Measurements from ENCODE around the gene GPR160.

GPR160 gene

DNA sequence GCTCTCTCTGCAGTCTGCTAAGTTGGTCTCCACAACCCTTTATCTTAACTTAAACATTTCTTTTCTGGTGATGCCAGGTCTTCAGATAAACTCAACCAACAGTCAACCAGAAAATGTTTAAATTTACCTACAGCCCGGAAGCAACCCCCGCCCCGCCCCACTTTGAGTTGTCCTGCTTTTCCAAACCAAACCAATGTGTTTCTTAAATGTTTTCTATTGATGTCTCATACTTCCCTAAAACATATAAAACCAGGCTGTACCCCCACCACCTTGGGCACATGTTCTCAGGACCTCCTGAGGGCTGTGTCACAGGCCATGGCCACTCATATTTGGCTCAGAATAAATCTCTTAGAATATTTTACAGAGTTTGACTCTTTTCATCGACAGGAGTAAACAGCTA, 13.2 kb upstream of the GPR160 start:
- no peak for DNase-seq (ENCODE audit: low read depth)
- H3K4me3 ChIP-seq (ENCODE audit: low read depth, low read length) = no peak overlapping the region

DNA sequence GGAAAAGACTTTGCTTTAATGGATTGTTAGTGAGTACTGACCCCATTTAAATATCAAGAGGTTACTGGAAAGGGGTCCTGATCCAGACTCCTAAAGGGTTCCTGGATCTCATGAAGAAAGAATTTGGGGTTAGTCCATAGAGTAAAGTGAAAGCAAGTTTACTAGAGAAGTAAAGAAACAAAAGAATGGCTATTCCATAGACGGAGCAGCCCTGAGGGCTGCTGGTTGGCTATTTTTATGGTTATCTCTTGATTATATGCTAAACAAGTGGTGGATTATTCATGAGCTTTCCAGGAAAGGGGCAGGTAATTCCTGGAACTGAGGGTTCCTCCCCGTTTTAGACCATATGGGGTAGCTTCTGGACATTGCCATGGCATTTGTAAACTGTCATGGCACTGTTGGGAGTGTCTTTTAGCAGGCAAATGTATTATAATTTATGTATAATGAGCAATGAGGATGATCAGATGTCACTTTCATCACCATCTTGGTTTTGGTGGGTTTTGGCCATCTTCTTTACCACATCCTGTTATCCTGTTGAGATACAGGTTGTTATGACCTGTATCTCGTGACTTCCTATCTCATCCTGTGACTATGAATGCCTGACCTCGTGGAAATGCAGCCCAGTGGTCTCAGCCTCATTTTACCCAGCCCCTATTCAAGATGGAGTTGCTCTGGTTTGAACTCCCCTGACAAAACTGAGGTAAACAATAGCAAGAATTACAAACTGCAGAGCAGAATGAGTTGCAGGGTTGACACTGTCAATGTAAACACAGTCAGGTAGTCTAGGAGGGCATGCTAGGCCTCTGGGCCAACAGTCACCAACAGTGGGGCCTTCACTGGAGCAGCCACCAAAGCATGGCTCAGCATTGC, 10.3 kb upstream of the GPR160 start:
- DNase-seq (ENCODE audit: low read depth) = no peak
- no peak overlapping the region for H3K4me3 ChIP-seq (ENCODE audit: low read depth, low read length)

DNA sequence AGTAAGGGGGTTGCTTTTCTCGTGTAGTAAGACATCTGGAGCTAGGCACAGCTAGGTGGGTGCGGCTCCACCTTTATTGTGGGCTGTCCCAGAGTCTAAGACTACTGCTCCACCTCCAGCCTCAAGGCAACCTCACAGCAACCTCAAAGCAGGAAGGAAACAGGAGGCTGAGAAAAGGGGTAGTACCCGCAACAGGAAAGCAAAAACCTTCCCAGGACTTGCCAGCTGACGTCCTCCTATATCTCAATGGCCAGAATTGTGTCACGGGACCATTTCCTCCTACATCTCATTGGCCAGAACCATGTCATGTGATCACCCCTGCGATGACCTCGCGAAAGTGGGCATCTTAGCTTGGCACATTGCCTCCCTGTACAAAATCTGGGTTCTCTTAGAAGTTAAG, 4.3 kb upstream of the GPR160 start:
- no peak overlapping the region for H3K4me3 ChIP-seq (ENCODE audit: low read depth, low read length)
- no peak for DNase-seq (ENCODE audit: low read depth)

DNA sequence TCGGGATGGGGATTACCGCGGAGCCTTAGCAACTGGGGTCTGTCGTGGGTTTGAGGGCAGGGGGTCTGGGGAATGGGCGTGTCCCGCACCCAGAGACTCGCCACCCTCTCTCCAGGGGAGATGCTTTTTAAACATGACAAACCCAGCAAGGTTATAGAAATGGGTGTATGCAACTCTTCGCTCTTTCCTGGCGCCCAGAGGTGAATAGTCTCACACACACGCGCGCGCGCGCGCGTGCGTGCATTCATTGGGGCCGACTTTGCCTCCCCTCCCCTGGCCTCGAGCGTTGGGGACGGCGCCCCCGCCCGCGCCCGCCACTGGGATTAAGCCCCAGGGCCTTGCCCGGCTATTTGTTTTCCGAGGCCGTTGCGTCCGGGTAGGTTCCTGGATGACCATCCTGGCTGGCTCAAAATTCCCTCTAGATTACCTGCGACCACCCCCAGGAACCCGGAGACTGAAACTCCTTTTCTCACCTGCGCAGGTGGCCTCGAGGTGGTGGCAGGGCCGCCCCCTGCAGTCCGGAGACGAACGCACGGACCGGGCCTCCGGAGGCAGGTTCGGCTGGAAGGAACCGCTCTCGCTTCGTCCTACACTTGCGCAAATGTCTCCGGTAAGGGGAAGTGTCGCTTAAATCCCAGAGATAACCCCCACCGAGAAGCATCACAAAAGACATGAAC, 777 bp downstream of the GPR160 start:
- H3K4me3 ChIP-seq (ENCODE audit: low read depth, low read length) = peak overlapping the region; percentile 46
- no peak for DNase-seq (ENCODE audit: low read depth)

DNA sequence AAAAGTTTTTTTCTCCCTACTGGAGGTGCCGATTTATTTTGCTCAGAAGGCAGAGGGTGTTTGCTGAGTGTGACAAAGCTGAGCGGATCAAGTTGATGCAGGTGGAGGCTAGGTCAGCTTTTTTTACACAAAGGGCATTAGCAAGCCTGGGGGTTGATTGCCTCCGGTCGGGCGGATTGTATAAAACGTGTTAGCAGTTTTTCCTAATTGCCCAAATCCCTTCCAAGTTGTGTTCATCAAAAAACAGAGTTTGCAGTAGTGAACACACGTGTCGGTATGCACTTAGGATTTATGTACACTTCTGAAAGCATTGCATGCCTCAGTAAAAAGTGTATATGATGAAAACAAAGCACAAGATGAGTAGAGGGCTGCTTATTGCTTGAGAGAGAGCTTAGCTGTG, 2.6 kb downstream of the GPR160 start:
- no peak for DNase-seq (ENCODE audit: low read depth)
- no peak overlapping the region for H3K4me3 ChIP-seq (ENCODE audit: low read depth, low read length)

DNA sequence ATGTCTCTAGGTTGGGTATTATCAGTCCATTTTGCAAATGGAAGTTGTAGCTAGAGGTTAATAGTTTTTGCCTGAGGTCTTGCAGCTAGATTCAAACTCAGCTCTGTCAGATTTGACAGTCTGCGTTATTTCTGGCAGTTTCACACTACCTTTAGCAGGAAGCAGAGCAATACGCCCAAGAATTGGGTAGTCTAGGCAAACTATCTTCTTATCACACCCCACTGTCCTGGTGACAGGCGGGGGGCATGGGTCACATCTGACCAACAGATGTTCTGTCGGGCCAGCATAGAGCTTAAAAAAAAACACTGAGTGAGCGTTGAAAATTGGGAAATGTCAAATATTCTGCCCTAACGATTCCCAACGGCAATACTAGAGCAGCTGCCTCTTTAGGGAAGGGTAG, 5.7 kb downstream of the GPR160 start:
- no peak overlapping the region for H3K4me3 ChIP-seq (ENCODE audit: low read depth, low read length)
- no peak for DNase-seq (ENCODE audit: low read depth)

DNA sequence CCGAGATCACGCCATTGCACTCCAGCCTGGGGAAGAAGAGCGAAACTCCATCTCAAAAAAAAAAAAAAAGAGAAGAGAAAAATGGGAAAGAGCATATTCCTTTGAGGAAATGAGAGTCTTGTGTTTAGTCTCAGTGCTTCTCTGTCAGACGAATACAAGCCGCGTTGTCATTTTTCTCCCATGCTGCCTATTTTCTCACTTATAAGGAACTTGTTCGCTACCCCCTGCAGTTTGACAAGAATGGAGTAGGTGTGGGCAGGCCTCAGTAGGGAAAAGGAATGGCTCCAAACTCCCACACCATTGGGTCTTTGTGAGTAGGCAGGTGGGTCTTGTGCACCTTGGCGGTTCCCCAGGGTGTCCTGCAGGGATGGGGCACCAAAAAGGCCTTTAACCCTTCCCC, 6.5 kb downstream of the GPR160 start:
- H3K4me3 ChIP-seq (ENCODE audit: low read depth, low read length) = no peak overlapping the region
- DNase-seq (ENCODE audit: low read depth) = no peak

DNA sequence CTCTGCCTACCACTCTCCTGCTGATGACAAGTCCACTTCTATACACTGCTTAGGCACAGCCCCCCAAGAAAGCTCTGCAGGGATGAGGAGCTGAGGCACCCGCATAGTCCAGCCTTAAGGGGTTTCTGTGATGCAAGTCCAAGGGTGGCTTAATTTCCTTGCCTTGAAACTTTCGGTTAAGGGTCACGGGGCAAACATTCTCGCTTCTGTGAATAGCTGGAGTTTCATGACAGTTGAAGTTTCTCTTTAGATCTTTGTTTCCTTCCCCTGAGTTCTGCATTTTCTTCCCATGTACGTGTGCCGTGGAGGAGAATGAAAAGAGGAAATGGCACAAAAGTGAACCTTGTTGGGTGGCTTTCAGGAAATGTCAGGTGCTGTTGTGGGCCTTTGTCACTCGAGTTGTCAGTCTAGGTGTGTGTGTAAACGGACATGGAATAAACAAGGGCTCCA, 7.0 kb downstream of the GPR160 start:
- H3K4me3 ChIP-seq (ENCODE audit: low read depth, low read length) = no peak overlapping the region
- DNase-seq (ENCODE audit: low read depth) = no peak

DNA sequence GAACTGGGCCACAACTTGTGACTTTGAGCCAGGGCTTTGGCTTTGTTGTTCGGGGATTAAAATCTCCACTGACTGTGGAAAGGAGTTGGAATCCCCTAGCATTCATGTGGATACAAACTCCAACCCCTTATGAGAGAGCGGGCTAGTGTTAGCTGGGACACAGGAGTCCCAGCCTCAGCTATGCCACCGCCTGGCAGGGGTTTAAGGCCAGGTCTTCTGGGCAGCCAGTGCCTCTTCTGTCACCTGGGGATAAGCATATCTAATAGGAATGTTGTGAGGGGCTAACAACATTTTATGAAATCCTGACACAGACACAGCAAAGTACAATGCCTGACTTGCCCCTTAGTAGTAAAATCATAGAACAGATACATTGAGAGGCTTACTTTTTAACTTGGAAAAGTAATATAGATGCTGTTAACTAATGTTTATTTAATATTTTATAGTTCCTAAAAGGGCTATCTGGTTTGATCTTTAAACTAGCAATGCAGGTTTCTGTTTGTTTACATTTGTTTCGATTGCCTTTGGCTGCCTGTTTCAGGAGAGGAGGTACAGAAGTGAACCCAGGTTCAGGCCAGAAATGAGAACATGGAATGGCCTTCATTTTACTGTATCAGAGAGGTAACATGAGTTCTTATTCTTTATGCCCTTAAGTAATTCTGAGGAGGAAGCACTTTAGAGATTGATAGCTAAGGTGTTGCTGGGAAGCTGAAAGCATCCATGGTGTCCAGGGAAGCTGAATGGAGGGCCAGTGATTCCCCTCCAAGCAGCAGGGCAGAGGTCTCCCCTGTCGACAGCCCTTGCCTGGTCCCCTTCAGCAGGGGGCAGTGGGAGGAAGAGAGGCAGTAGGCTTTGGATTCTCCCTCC, 8.7 kb downstream of the GPR160 start:
- no peak for DNase-seq (ENCODE audit: low read depth)
- no peak overlapping the region for H3K4me3 ChIP-seq (ENCODE audit: low read depth, low read length)

DNA sequence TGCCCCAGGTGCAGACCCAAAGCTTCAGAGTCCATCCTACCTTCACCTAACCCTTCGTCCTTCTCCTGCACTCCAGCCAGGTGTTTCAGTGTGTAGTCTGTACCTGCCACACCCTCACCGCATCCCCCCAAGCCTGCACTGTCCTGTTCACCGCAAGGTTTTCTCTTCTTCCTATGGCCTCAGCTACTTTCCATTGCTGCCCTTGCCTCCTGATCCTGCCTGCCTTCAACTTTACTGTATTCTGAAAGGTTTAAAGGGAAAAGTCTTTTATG, 9.3 kb downstream of the GPR160 start:
- no peak for DNase-seq (ENCODE audit: low read depth)
- no peak overlapping the region for H3K4me3 ChIP-seq (ENCODE audit: low read depth, low read length)

DNA sequence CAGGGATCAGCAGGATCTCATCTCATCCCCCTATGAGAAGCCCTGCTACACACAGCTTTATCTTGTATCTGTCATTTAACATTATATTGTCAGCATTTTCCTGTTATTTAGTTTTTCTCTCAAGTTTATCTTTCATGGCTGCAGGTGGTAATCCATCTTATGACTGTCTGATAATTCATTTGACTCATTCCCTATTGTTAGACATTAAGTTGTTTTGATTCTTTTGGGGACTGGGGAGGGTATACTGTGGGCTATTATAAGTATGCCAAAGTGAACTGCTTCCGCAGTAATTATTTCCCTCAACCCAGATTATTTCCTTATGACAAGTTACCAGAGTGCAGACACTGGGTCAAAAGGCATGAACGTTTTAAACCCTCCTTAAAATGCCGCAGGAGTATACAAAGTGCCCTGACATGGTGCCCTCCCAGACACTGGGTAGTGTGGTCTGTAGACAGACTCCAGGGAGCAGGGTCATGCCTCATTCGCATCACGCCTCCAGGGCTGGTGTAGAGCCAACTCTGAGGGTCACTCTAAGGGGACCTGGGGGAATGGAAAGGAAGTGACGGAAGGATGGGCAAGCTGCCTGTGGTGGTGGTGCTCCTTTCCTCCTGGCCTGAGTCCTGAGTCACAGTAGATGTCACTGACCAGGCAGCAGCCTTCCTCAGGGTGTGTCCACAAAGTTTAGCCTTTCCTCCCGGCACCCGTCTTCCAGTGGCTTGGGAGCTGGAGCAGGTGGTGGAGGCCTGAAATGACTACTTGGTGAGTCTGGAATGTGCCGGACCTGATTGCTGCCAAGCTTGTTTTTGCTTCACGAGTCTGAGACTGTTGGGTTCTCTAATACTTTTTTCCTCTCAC, 11.6 kb downstream of the GPR160 start:
- no peak overlapping the region for H3K4me3 ChIP-seq (ENCODE audit: low read depth, low read length)
- DNase-seq (ENCODE audit: low read depth) = no peak

DNA sequence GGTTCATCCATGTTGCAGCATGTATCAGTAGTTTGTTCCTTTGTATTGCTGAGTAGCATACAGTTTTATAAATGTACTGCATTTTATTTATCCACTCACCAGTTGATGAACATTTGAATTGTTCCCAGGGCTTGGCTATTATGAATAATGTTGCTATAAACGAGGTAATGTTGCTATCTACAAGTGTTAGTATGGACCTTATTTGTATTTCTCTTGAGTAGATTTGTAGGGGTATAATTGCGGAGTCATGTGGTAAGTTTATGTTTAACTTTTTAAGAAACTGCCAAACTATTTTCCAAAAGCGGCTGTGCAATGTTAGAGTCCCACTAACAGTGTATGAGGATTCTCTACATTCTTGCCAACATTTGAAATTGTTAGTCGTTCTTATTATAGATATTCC, 13.0 kb downstream of the GPR160 start:
- DNase-seq (ENCODE audit: low read depth) = no peak
- H3K4me3 ChIP-seq (ENCODE audit: low read depth, low read length) = no peak overlapping the region

DNA sequence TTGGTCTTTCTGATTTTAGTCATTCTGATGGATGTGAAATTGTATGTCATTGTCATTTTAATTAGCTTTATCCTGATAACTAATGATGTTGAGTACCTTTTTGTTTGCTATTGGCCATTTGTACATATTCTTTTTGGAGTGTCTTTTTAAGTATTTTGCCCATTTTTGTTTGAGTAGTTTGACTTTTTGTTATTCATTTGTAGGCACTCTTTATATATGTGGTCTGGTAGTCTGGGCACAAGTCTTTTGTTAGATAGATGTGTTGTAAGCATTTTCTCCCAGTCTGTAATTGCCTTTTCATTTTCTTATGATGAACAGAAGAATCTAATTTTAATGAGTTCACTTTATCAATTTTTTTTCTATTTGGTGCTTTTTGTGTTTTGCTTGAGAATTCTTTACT, 14.6 kb downstream of the GPR160 start:
- DNase-seq (ENCODE audit: low read depth) = no peak
- no peak overlapping the region for H3K4me3 ChIP-seq (ENCODE audit: low read depth, low read length)

DNA sequence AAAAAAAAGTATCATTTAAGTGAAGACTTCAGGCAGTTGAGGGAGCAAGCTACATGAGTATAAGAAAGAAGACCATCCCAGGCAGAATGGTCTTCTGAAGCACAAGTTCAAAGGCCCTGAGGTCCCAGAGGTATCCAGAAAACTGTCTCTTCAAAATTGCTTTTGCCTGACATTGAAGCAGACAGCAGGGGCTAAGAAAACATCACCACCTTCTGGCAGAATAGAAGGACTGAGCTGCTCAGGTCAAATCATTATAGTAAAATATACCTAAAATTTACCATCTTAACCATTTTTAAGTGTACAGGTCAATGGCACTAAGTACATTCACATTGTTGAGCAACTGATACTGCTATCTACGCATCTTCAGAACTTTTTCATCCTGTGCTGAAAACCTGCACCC, 16.4 kb downstream of the GPR160 start:
- no peak overlapping the region for H3K4me3 ChIP-seq (ENCODE audit: low read depth, low read length)
- no peak for DNase-seq (ENCODE audit: low read depth)

DNA sequence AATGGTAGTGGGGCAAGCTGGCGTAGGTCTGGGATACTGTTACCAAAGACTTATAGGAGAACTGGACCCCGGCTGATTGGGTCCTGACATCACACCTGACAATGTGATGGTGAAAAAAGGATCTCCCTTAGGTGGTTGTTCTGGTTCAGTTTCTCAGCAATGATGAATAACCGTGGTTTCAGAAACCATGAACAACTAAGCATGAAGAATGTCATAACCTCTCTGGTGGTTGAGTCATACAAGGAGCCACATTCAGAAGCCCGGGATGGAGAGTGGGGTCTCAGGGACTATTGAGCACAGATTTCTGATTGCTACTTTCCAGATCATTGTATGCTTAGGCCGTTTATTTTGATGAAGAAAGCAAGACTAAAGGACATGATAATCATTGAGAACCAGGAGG, 17.4 kb downstream of the GPR160 start:
- peak; percentile 11 for DNase-seq (ENCODE audit: low read depth)

DNA sequence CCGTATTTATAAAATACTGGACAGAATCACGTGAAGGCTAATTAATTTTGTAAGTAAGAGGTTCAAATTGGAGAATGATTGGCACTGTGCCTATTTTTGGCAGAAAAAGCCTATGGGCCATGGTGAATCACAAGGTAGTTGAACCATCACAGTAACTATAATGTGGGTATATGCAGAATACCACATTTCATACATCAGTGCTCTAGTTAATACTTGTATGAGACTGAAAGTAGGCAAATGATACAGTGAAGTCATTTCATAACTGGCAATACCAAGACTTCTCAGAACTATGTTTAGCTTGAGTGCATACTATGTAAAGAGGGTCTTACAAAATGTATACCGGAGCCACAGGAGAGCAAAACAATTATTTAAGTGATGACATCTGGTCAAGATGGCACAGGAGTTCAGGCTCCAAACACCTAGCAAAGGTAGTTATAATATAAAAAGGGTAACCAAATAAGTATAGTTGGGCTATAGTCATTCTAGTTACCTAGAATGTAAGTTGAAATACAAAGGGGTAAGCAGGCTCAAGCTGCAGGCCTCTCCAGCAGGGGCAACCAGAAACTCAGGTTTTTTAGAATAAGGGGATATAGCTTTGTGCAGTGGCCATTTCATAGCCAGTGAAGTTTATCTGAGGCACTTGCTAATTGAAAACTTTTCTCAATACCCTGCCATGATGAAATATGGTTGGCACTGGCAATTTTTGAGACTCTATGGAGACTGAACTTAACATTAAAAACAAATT, 19.1 kb downstream of the GPR160 start:
- H3K4me3 ChIP-seq (ENCODE audit: low read depth, low read length) = no peak overlapping the region
- no peak for DNase-seq (ENCODE audit: low read depth)

More for the DNA sequence above, 17.4 kb downstream of the GPR160 start:
- no peak overlapping the region for H3K4me3 ChIP-seq (ENCODE audit: low read depth, low read length)

DNA sequence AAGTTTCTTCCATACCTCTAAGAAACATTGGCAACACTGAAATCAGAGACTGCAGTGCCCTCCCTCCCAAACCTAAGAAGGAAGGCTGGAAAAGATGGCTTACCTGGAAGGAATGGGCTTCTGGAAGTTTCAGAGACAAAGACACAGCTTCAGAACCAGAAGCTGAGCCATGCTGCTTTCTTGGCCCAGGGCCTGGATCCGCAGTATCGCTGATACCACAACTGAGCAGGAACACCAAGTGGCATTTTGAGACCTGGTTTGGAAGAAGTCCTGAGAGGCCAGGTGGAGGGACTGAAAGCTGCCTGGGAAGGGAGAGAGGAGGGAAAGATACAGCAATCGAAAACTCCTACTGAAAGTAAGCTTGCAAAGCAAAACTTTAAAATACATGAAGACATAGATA, 19.8 kb downstream of the GPR160 start:
- no peak for DNase-seq (ENCODE audit: low read depth)
- no peak overlapping the region for H3K4me3 ChIP-seq (ENCODE audit: low read depth, low read length)

DNA sequence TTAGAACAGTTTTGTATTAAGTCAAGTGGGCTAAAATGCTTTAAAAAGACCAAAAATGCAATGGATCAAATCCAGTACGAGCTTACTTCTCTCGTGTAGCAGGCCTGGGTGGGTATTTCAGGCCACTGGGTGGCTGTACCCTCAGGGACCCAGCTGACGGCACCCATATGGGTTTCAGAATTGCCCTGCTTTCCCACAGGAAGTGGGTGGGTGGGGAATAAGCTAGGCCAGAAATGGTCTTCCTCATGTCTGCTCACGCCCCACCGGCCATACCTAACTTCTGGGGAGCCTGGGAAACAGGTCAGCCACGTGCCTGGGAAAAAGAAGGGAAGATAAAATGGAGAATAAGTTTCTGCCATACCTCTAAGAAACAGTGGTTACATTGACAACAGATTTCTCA, 20.3 kb downstream of the GPR160 start:
- H3K4me3 ChIP-seq (ENCODE audit: low read depth, low read length) = no peak overlapping the region
- no peak for DNase-seq (ENCODE audit: low read depth)

DNA sequence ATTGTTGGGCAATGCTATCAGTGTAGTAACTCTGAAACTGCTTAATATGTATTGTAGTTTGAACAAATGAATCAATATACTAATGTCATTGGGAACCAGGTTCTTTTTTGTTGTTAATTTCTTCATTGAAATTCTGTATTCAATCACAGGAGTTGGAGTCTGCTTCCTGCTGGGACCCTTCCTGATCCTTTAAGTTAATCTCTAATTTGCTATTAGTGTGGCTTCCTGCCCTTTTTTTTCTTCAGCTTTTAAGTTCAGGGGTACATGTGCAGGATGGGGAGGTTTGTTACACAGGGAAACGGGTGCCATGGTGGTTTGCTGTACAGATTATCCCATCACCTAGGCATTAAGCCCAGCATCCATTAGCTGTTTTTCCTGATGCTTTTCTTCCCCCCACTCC, 21.7 kb downstream of the GPR160 start:
- H3K4me3 ChIP-seq (ENCODE audit: low read depth, low read length) = no peak overlapping the region
- DNase-seq (ENCODE audit: low read depth) = no peak
